HepG2 (cell line): Measurements from ENCODE around the gene TANC1. TPM values are rescaled to one million over a fixed set of nuclear protein-coding genes. Genes with fewer than 3 reads are reported as not detected.

ENCODE experiments used
- ARNT2 ChIP-seq: sonication (generic); formaldehyde crosslinking; IDR thresholded peaks from 2 replicates; pipeline ENCODE4 v1.8.0; 2022; ENCODE audit warnings: mild to moderate bottlenecking, low read depth, missing genetic modification reagents, moderate library complexity
- NCOA1 ChIP-seq: sonication (generic); formaldehyde crosslinking; IDR thresholded peaks from 2 replicates; pipeline ENCODE4 v1.9.0; 2021; ENCODE audit warnings: missing genetic modification reagents
- PPARG ChIP-seq: conservative IDR thresholded peaks from 2 replicates; pipeline ENCODE4 v1.6.1; 2016; ENCODE audit warnings: missing biosample characterization, missing genetic modification reagents
- ZNF276 ChIP-seq: sonication (generic); formaldehyde crosslinking; IDR thresholded peaks from 2 replicates; pipeline ENCODE4 v1.4.0; 2020; ENCODE audit warnings: mild to moderate bottlenecking, low read depth, missing genetic modification reagents
- ZNF646 ChIP-seq: sonication (generic); formaldehyde crosslinking; IDR thresholded peaks from 2 replicates; pipeline ENCODE4 v1.9.0; 2021; ENCODE audit warnings: mild to moderate bottlenecking, missing genetic modification reagents
- ZSCAN20 ChIP-seq: sonication (generic); formaldehyde crosslinking; IDR thresholded peaks from 2 replicates; pipeline ENCODE4 v1.4.0; 2020; ENCODE audit warnings: missing genetic modification reagents, mild to moderate bottlenecking, borderline replicate concordance
- polyA plus RNA-seq, 8 experiments: library from polyadenylated mRNA; depleted of rRNA in 3 of 8; stranded (reverse) in 7 of 8; unstranded in 1 of 8; fragments of >200 nt; fragmentation: Illumina TruSeq in 4 of 8; extraction: Trizol in 4 of 8; gene quantifications; 2 replicates each; pipeline versions ENCODE4 v1.2.1 to v1.2.3, GENCODE V29; 2011 to 2016; ENCODE audit warnings: low read depth in 4 of 8, missing spikeins in 1 of 8, mixed read lengths in 1 of 8; ENCODE audit not compliant: insufficient read depth in 1 of 8
- total RNA-seq, 5 experiments: library from RNA; depleted of rRNA; stranded (reverse); fragments of >200 nt; fragmentation: Illumina TruSeq; extraction: Trizol; gene quantifications; 2 replicates each; pipeline ENCODE4 v1.2.3, GENCODE V29; 2016; ENCODE audit warnings: low read depth in 1 of 5
- TF ChIP-seq, protein P1 (sequence below): sonication (generic); formaldehyde crosslinking; conservative IDR thresholded peaks from 2 replicates; pipeline ENCODE4 v1.4.0; 2020; ENCODE audit warnings: missing genetic modification reagents

TANC1 gene
- total and polyA plus RNA-seq, 2 of the 13 experiments (the other 11 are each of a cell fraction or from before 2014, with no cell fraction given): 2.3 to 5.6 TPM

DNA sequence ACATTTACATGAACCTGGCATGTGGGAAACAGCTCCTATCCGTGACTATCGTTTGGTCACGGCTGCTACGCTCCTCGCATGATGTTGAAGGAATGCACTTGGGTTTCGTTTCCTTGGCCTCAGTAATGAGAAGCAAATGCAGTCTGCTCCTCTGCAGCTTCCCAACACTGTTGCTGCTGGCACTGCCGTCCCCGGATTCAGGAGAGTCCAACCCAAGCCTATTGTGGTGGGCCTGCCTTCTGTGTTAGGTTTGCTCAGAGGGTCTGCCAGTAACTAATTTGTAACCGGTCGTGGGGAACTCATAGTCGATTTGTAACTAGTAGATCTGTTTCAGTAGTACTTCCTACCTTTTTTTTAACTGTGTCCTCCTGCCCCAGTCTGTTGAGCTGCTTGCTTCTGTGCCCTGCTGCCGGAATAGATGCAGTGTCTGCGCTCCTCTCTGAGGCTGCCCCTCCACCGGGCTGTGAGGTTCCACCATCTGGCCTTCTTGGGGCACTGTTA is 259.7 kb downstream of the TANC1 start (continued):
- TF ChIP-seq ZNF276 (CRISPR knock-in tag): no peak
- TF ChIP-seq NCOA1 (CRISPR knock-in tag): no peak
- TF ChIP-seq, protein P1, sequence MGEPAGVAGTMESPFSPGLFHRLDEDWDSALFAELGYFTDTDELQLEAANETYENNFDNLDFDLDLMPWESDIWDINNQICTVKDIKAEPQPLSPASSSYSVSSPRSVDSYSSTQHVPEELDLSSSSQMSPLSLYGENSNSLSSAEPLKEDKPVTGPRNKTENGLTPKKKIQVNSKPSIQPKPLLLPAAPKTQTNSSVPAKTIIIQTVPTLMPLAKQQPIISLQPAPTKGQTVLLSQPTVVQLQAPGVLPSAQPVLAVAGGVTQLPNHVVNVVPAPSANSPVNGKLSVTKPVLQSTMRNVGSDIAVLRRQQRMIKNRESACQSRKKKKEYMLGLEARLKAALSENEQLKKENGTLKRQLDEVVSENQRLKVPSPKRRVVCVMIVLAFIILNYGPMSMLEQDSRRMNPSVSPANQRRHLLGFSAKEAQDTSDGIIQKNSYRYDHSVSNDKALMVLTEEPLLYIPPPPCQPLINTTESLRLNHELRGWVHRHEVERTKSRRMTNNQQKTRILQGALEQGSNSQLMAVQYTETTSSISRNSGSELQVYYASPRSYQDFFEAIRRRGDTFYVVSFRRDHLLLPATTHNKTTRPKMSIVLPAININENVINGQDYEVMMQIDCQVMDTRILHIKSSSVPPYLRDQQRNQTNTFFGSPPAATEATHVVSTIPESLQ (CRISPR knock-in tag): no peak
- no peak for TF ChIP-seq ZSCAN20 (CRISPR knock-in tag)
- no peak for TF ChIP-seq PPARG (CRISPR knock-in tag)
- TF ChIP-seq ARNT2 (CRISPR knock-in tag): no peak
- no peak for TF ChIP-seq ZNF646 (CRISPR knock-in tag)
- TF ChIP-seq, all 625 proteins: peak for 0
